Astrocyte of the cerebellum (primary cell): ENCODE measurements around the gene VWA8.

Experiments
- DNase-seq: peaks from one replicate; pipeline ENCODE4 v3.0.0-alpha.2; 2011; ENCODE audit warnings: low read depth
- H3K4me3 ChIP-seq: 2 replicates; pipeline ENCODE4 v1.5.1; 2011; ENCODE audit warnings: mild to moderate bottlenecking, low read depth, low read length, moderate library complexity
- CTCF ChIP-seq: IDR thresholded peaks from 2 replicates; pipeline ENCODE4 v1.5.1; 2012; ENCODE audit warnings: low read length, low read depth, moderate library complexity, mild to moderate bottlenecking; ENCODE audit errors: missing control alignments
- in situ Hi-C: cut with HindIII; loops from 2 replicates; pipeline ENCODE4 v1.10.0; 2017; ENCODE audit warnings: low sequenced_read_pairs

The VWA8 gene

DNA sequence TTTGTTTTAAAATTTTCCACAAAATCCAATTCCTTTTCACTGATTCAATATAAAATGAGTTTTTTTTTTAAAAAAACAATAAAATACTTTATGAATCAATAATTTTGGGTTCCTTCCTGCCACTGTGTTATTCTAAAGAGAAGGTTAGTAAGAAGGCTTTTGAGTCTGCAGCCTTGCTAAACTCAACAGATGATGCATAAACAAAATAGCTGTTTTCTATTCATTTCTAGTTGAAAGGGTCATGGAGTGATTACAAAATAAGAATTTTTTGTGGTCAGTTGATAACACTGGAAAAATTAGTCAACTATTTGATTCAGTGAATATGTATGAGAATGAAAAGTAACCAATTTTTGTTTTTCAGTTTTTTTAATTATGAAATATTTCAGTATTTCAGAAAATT lies 169.9 kb downstream of the VWA8 start:
- in situ Hi-C loops: no loop called here
- no peak for TF ChIP-seq CTCF
- no peak overlapping the region for H3K4me3 ChIP-seq
- no peak for DNase-seq

- no peak overlapping the region for H3K4me3 ChIP-seq
- in situ Hi-C loops: no loop called here
- TF ChIP-seq CTCF: no peak
- DNase-seq: no peak
Observed at GRCh38 chr13:41788552-41788951, 172.4 kb downstream of the VWA8 start.

GRCh38 chr13:41785402-41786172 lies 175.3 kb downstream of the VWA8 start:
- no peak overlapping the region for H3K4me3 ChIP-seq
- TF ChIP-seq CTCF: no peak
- in situ Hi-C loops: no loop called here
- no peak for DNase-seq

- no peak for DNase-seq
- in situ Hi-C loops: no loop called here
- no peak for TF ChIP-seq CTCF
- no peak overlapping the region for H3K4me3 ChIP-seq
Observed at GRCh38 chr13:41782086-41782485, 178.8 kb downstream of the VWA8 start.

DNA sequence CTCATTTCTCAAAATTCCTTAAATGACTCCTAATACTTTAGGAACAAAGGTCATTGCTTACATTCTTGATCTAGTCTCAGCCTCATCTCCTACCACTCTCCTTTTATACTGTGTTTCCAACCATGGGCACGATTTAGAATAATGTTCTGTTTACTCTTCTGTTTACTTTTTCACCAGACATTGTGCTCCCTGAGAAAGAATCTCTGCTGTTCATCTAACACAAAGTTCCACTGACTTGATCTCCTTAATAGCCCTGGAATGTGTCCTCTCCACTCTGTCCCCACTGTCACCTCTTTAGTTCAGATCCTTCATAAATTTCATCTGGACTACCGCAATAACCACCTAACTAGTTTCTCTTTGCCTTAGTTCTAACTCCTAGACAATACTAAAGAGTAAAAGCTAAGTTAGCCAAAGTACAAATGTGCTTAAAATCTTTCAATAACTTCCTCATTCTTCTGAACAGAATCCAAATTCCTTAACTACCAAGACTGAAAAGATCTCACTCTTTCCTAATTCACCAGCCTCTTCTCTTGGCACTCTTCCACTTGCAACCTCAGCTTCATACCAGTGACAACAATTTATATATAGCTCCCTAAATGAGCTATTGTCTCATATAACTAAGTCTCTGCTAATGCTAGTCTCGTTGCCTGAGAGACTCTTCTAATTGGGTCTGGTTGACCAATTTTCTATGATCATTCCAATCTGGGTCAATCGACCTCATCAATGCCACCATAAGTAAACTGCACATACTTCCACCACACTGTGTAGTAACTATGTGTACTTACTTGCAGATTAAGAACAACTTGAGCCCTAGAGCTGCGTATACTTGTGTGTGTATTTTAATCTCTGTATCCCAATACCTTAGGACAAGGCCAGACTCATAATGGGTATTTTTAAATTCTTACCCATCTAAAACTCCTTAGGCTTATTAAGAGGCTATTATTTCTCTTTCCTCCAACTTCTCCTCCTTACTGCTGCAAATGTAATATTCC lies 179.9 kb downstream of the VWA8 start:
- in situ Hi-C loops: no loop called here
- no peak overlapping the region for H3K4me3 ChIP-seq
- TF ChIP-seq CTCF: no peak
- peak; percentile 73 for DNase-seq

DNA sequence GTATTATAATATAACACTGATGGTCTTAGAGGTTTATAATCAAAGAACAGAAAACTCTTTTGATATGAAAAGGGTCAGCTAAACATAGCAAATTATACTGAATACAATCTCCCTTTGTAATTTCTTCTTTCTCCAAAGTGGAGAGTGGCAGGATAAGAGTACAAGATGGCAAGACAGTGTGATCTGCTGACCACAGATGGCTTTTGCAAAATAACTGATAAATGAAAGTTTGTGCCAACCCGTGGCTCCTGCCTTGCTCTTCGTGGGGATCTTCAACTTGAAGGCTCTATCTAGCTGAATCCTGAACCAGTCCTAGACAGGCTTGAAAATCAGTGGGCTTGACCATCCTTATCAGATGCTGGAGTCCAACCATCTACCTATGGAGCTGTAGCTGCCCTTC lies 185.7 kb downstream of the VWA8 start:
- no peak overlapping the region for H3K4me3 ChIP-seq
- no peak for DNase-seq
- no peak for TF ChIP-seq CTCF
- in situ Hi-C loops: no loop called here
